Stimulated activated CD4-positive, alpha-beta T cell treated with anti-CD3 and anti-CD28 coated beads, Interleukin-4, amount 100 ng/mL, for 48 hours (primary cell): ENCODE data around the gene PXDN.
"Not testable (repeated sequence)": the region's sequence is repeated elsewhere in the genome, so short reads cannot be mapped to it uniquely, and the experiment has no call there.

Experiments used
- DNase-seq, 2 donors: peaks; one replicate each; pipeline ENCODE4 v3.0.0-alpha.2; 2020; ENCODE audit warnings: low read depth in 2 of 2

Gene PXDN

GRCh38 chr2:1685078-1685956, 59.0 kb downstream of the PXDN start:
- no peak for DNase-seq

GRCh38 chr2:1683297-1683696, 61.0 kb downstream of the PXDN start:
- DNase-seq, result no peak

- no peak for DNase-seq
These were observed 62.2 kb downstream of the PXDN start for GRCh38 chr2:1682181-1682440.

GRCh38 chr2:1681323-1682180, 62.8 kb downstream of the PXDN start:
- no peak for DNase-seq

GRCh38 chr2:1681017-1681318, 63.3 kb downstream of the PXDN start:
- no peak for DNase-seq

- no peak for DNase-seq
These were observed 63.9 kb downstream of the PXDN start for GRCh38 chr2:1680222-1681016.

GRCh38 chr2:1679488-1680039, 64.8 kb downstream of the PXDN start:
- not testable (repeated sequence) for DNase-seq

- not testable (repeated sequence) for DNase-seq
These were observed 65.2 kb downstream of the PXDN start for GRCh38 chr2:1679065-1679464.

GRCh38 chr2:1678609-1679008, 65.7 kb downstream of the PXDN start:
- no peak for DNase-seq

- no peak for DNase-seq
These were observed 66.5 kb downstream of the PXDN start for GRCh38 chr2:1677821-1678165.

- no peak for DNase-seq
These were observed 67.1 kb downstream of the PXDN start for GRCh38 chr2:1676913-1677820.

- DNase-seq, result no peak
These were observed 68.0 kb downstream of the PXDN start for GRCh38 chr2:1676091-1676912.

GRCh38 chr2:1675633-1676032, 68.7 kb downstream of the PXDN start:
- DNase-seq, result no peak

- DNase-seq, result no peak
These were observed 69.4 kb downstream of the PXDN start for GRCh38 chr2:1674766-1675397.

GRCh38 chr2:1674276-1674675, 70.0 kb downstream of the PXDN start:
- DNase-seq, result no peak

- no peak for DNase-seq
These were observed 71.0 kb downstream of the PXDN start for GRCh38 chr2:1673160-1673944.

GRCh38 chr2:1672738-1673137, 71.6 kb downstream of the PXDN start:
- DNase-seq, result no peak

GRCh38 chr2:1671916-1672315, 72.4 kb downstream of the PXDN start:
- DNase-seq, result no peak

- no peak for DNase-seq
These were observed 73.7 kb downstream of the PXDN start for GRCh38 chr2:1670636-1671035.
